Breast epithelium (tissue), 4 donors: Measurements from ENCODE around the gene HIVEP2. TPM values are rescaled to one million over a fixed set of nuclear protein-coding genes. Genes with fewer than 3 reads are reported as not detected.

ENCODE experiments used
- DNase-seq, 2 donors: peaks; one replicate each; pipeline ENCODE4 v3.0.0-alpha.2; 2019; ENCODE audit warnings: low spot score in 2 of 2
- H3K27ac ChIP-seq, 2 donors: fragments of 200-600 bp; sonication (generic) in 1 of 2; one replicate each; pipeline ENCODE4 v1.5.1; 2016 to 2019; ENCODE audit warnings: mild to moderate bottlenecking in 1 of 2
- H3K27me3 ChIP-seq, 2 donors: fragments of 200-600 bp; sonication (generic) in 1 of 2; one replicate each; pipeline versions ENCODE4 v1.5.1 to v1.6.0; 2017 to 2019; ENCODE audit warnings: control low read depth in 1 of 2, mild to moderate bottlenecking in 1 of 2
- H3K36me3 ChIP-seq: fragments of 200-600 bp; one replicate; pipeline ENCODE4 v1.5.1; 2019
- H3K4me1 ChIP-seq, 2 donors: fragments of 200-600 bp; sonication (generic); one replicate each; pipeline ENCODE4 v1.5.1; 2016 to 2019; ENCODE audit warnings: control low read depth in 1 of 2
- H3K4me3 ChIP-seq, 3 donors: fragments of 200-600 bp; sonication (generic); 1 replicate in 2 of 3; 2 replicates in 1 of 3; pipeline ENCODE4 v1.5.1; 2016 to 2019; ENCODE audit warnings: mild to moderate bottlenecking in 3 of 3, moderate library complexity in 2 of 3
- H3K9me3 ChIP-seq, 2 donors: fragments of 200-600 bp; sonication (generic) in 1 of 2; one replicate each; pipeline ENCODE4 v1.5.1; 2016 to 2019; ENCODE audit warnings: control low read depth in 1 of 2
- CTCF ChIP-seq, 3 donors: fragments of 450-650 bp; IDR thresholded peaks; one replicate each; pipeline ENCODE4 v1.5.1; 2016 to 2017; ENCODE audit warnings: antibody characterized with exemption in 3 of 3, mild to moderate bottlenecking in 3 of 3, moderate library complexity in 3 of 3
- POLR2A ChIP-seq: fragments of 450-650 bp; IDR thresholded peaks from one replicate; pipeline ENCODE4 v1.6.1; 2016; ENCODE audit warnings: antibody characterized with exemption, mild to moderate bottlenecking, moderate library complexity
- POLR2AphosphoS5 ChIP-seq, 3 donors: sonication (generic); formaldehyde crosslinking; IDR thresholded peaks; one replicate each; pipeline ENCODE4 v1.6.1; 2017; ENCODE audit warnings: antibody characterized with exemption in 3 of 3
- intact Hi-C: fragments of 100-400 bp; cut with DNase I; formaldehyde crosslinking; loops from one replicate; pipeline ENCODE4 v1.15.1; 2023; ENCODE audit warnings: low total_unique reads
- total RNA-seq, 3 donors: library from RNA; depleted of rRNA; stranded (reverse); fragments of >200 nt; gene quantifications; one replicate each; pipeline ENCODE4 v1.1.0, GENCODE V29; 2016

Gene HIVEP2
- total RNA-seq, 3 donors from 2014 or later, result 20.6 to 25.0 (median 23.9) TPM

- intact Hi-C loops, result no loop called here
- Histone ChIP-seq H3K4me3 (no peak overlapping the region), H3K36me3 (no peaks in the 10 kb centered on the region), H3K4me1 (no peaks in the 10 kb centered on the region), H3K27me3 (no peaks in the 10 kb centered on the region), H3K9me3 (peaks cover 7 to 8% of the 10 kb centered on the region in 2 donors), H3K27ac (no peak overlapping the region)
- no peak for TF ChIP-seq POLR2AphosphoS5 (IDR thresholded peaks at IDR 0.05)
- DNase-seq, result no peak
Observed at GRCh38 chr6:142722841-142723240, 222.1 kb downstream of the HIVEP2 start.

GRCh38 chr6:142722012-142722411 lies 223.0 kb downstream of the HIVEP2 start:
- intact Hi-C loops, result no loop called here
- Histone ChIP-seq H3K36me3 (no peaks in the 10 kb centered on the region), H3K27me3 (no peaks in the 10 kb centered on the region), H3K27ac (no peak overlapping the region), H3K9me3 (peaks cover 7 to 8% of the 10 kb centered on the region in 2 donors), H3K4me3 (no peak overlapping the region), H3K4me1 (no peaks in the 10 kb centered on the region)
- TF ChIP-seq POLR2AphosphoS5 (IDR thresholded peaks at IDR 0.05) (no peak), POLR2A (no peak), CTCF (IDR thresholded peaks at IDR 0.05) (no peak)
- no peak for DNase-seq

GRCh38 chr6:142721215-142721920 lies 223.6 kb downstream of the HIVEP2 start:
- TF ChIP-seq CTCF (IDR thresholded peaks at IDR 0.05) (no peak), POLR2AphosphoS5 (IDR thresholded peaks at IDR 0.05) (no peak), POLR2A (no peak)
- Histone ChIP-seq H3K4me3 (no peak overlapping the region), H3K4me1 (no peaks in the 10 kb centered on the region), H3K27ac (no peak overlapping the region), H3K9me3 (peaks cover 7 to 8% of the 10 kb centered on the region in 2 donors), H3K27me3 (no peaks in the 10 kb centered on the region), H3K36me3 (no peaks in the 10 kb centered on the region)
- DNase-seq, result no peak
- intact Hi-C loops, result no loop called here

DNA sequence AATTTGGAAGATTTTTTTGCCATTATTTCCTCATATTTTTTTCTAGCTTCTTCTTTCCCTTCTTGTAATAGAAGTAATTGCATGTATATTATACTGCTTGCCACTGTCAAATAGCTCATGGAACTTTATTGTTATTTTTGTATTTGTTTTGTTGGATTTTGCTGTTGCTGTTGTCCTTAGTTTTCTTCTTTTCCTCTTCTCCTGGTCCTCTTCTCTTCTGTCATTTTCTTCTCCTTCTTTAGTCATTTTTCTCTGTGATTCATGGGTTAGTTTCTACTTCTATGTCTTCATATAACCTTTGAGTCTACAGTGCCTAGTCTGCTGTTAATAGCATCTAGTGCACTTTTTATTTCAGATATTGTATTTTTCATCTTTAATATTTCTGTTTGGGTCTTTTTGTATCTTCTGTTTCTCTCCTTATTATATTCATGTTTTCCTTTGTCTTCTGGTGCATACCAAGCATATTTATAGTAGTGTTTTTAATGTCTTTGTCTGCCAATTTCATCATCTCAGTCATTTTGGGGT lies 226.2 kb downstream of the HIVEP2 start:
- no peaks in the 10 kb centered on the region for H3K4me1 ChIP-seq
- H3K4me3 ChIP-seq, result no peak overlapping the region
- H3K9me3 ChIP-seq, result peaks cover 7 to 8% of the 10 kb centered on the region in 2 donors
- no peak overlapping the region for H3K27ac ChIP-seq
- no peaks in the 10 kb centered on the region for H3K36me3 ChIP-seq
- intact Hi-C loops, result no loop called here
- no peak for TF ChIP-seq POLR2A
- no peak for TF ChIP-seq POLR2AphosphoS5 (IDR thresholded peaks at IDR 0.05)
- no peak for TF ChIP-seq CTCF (IDR thresholded peaks at IDR 0.05)
- no peak for DNase-seq
- H3K27me3 ChIP-seq, result no peaks in the 10 kb centered on the region

DNA sequence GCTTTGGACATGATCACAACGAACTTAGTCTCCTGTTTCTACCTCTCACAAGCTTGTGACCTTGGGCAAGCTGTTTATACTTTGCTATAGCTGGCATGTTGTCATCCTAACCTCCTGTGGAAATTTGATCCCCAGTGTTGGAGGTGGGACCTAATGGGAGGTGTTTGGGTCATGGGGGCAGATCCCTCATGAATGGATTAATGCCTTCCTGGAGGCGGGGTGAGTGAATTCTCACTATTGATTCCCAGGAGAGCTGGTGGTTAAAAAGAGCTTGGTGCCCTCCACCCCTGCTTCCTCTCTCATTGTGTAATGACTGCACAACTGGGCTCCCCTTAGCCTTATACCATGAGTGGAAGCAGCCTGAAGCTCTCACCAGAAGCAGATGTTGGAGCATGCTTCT lies 228.9 kb downstream of the HIVEP2 start:
- DNase-seq, result no peak
- intact Hi-C loops, result no loop called here
- Histone ChIP-seq H3K4me1 (no peaks in the 10 kb centered on the region), H3K36me3 (no peaks in the 10 kb centered on the region), H3K27ac (no peak overlapping the region), H3K4me3 (no peak overlapping the region), H3K27me3 (no peaks in the 10 kb centered on the region), H3K9me3 (peaks cover 7 to 8% of the 10 kb centered on the region in 2 donors)
- TF ChIP-seq POLR2AphosphoS5 (IDR thresholded peaks at IDR 0.05) (no peak), POLR2A (no peak), CTCF (IDR thresholded peaks at IDR 0.05) (no peak)
